Placental epithelial cell (primary cell): Measurements from ENCODE around the gene VSNL1. TPM values are rescaled to one million over a fixed set of nuclear protein-coding genes. Genes with fewer than 3 reads are reported as not detected.

Experiments
- total RNA-seq: library from RNA; depleted of rRNA; stranded (reverse); fragments of >200 nt; gene quantifications from 2 replicates; pipeline ENCODE4 v1.2.3, GENCODE V29; 2012

Gene VSNL1
- 0.39 TPM in 1 of 2 replicates, not detected in the other for total RNA-seq

DNA sequence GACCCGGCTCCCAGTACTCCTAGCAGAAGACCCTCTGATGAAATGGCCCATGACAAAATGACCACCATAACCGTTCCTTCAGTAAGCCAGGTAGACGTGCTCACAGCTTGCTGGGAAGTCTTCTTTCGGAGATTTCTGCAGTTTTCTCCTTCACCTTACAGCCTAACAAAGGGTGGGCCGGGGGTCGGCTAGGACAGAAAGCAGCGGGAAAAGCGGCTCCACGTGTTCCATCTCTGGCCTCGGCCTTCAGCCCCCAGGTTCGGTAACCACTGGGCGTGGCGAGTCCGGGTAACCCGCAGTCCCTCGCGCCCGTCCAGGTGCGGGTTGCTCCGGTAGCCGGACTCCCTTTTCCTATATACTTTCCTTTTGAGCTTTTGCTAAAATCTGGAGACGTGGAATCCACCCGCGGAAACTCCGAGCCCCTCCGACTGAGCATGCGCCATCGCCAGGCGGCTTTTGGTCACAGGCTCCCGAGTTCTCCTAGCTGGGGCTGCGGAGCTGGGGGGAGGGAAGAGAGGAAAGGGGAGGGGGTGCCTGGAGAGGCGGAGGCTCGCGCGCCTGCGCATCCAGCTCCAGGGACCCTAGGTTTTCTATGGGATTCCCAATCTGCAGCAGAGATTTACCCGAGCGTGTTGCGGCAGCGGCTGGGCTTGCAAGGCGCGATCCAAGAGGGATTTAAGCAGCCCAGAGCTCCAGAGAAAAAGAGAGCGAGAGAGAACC is at the start of gene VSNL1:
Gene VSNL1, plus strand, starts transcription at position 604 of the 720 bp plus-strand sequence. CDS start 51,379 bp downstream, outside the sequence.

DNA sequence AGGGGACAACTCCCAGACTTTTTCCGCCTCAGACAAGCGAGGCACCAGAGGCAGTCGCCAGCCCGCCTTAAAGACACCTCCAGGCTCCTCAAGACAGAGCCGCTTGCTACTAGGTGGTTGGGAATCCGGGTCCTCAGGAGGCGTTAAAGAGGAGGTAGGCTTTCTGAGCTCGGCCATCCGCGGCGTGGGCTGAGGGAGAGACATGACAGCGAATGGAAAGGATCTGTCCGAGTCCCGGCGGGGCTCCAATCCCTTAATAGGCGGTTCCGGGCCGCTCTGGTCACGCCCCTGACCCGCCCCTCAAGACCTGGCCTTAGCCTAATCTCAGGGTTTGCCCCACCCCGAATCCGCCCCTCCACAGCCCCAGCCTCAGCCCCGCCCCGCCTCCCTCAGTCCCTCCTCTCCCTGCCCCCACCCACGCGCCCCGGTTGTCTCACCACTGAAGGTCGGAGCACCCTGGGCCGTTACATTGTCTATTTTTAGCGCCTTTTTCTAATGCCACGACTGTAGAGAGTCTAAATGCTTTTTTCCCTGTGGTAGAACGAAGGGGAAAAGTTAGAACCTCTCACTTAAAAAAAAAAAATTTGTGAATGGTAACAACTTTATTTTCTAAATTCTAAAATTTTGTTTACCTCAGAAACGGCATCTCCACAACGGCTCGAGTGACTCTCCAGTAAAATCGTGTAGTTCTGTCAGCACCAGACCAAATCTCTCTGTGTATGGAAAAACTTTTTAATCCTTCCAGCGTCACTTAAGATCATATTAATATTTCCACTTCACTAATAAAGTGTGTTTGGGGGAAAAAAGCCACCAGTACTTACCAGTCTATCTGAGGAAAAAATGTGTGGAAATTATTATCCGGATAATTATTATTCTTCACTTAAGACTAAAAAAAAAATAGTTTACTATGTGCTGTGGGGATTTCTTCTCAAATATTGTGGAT is 22.0 kb upstream of the VSNL1 start, which contains the start of gene RAD51AP2:
Gene RAD51AP2, minus strand, starts transcription at position 229 of the 943 bp plus-strand sequence. Its CDS starts 25 bp downstream, at position 204.

Other genes with a start within 250 kb of the VSNL1 start
- gene RAD51AP2, start 22.3 kb upstream of the VSNL1 start, total RNA-seq, result not detected in 2 replicates
- gene SMC6, start 213.1 kb downstream of the VSNL1 start, total RNA-seq, result 11.8 and 15.3 TPM in 2 replicates
- 11.8 and 15.2 TPM in 2 replicates for gene GEN1, start 213.4 kb downstream of the VSNL1 start, total RNA-seq